ENCODE data around the gene LTB4R2. TPM values are rescaled to one million over a fixed set of nuclear protein-coding genes. Genes with fewer than 3 reads are reported as not detected.

LTB4R2 gene
- total RNA-seq, 2 donors from 2014 or later = 0.98 to 1.4 TPM

GRCh38 chr14:24329073-24329663 is 19.2 kb downstream of the LTB4R2 start:
- DNase-seq (ENCODE audit: low spot score) = no peak
- no peak overlapping the region for H3K27ac ChIP-seq
- peaks cover 0 to 23% of the 10 kb centered on the region in 2 donors for H3K4me1 ChIP-seq
- no peaks in the 10 kb centered on the region for H3K36me3 ChIP-seq
- H3K9me3 ChIP-seq = no peaks in the 10 kb centered on the region
- no peak for TF ChIP-seq CTCF (IDR thresholded peaks at IDR 0.05)
- no peaks in the 10 kb centered on the region for H3K27me3 ChIP-seq
- no peak overlapping the region for H3K4me3 ChIP-seq

GRCh38 chr14:24329736-24330135 is 19.8 kb downstream of the LTB4R2 start:
- Histone ChIP-seq H3K4me3 (no peak overlapping the region), H3K27me3 (peaks cover 0 to 4% of the 10 kb centered on the region in 2 donors), H3K9me3 (no peaks in the 10 kb centered on the region), H3K36me3 (no peaks in the 10 kb centered on the region), H3K4me1 (peaks cover 0 to 29% of the 10 kb centered on the region in 2 donors), H3K27ac (no peak overlapping the region)
- TF ChIP-seq CTCF (IDR thresholded peaks at IDR 0.05) = no peak
- no peak for DNase-seq (ENCODE audit: low spot score)

GRCh38 chr14:24330973-24331674 is 21.2 kb downstream of the LTB4R2 start:
- no peak overlapping the region for H3K27ac ChIP-seq
- no peak for DNase-seq (ENCODE audit: low spot score)
- peaks cover 0 to 40% of the 10 kb centered on the region in 2 donors for H3K4me1 ChIP-seq
- peaks cover 0 to 4% of the 10 kb centered on the region in 2 donors for H3K27me3 ChIP-seq
- no peaks in the 10 kb centered on the region for H3K9me3 ChIP-seq
- no peak overlapping the region for H3K4me3 ChIP-seq
- H3K36me3 ChIP-seq = no peaks in the 10 kb centered on the region
- no peak for TF ChIP-seq CTCF (IDR thresholded peaks at IDR 0.05)

- DNase-seq (ENCODE audit: low spot score) = no peak
- Histone ChIP-seq H3K9me3 (no peaks in the 10 kb centered on the region), H3K4me3 (no peak overlapping the region), H3K36me3 (no peaks in the 10 kb centered on the region), H3K4me1 (peaks cover 0 to 40% of the 10 kb centered on the region in 2 donors), H3K27ac (no peak overlapping the region), H3K27me3 (peaks cover 0 to 4% of the 10 kb centered on the region in 2 donors)
- no peak for TF ChIP-seq CTCF (IDR thresholded peaks at IDR 0.05)
These were observed 21.9 kb downstream of the LTB4R2 start for GRCh38 chr14:24331731-24332267.

- Histone ChIP-seq H3K27ac (no peak overlapping the region), H3K4me3 (peak overlapping the region in 1 of 2 donors; percentile 30), H3K27me3 (peaks cover 0 to 4% of the 10 kb centered on the region in 2 donors), H3K9me3 (no peaks in the 10 kb centered on the region), H3K4me1 (peaks cover 0 to 40% of the 10 kb centered on the region in 2 donors), H3K36me3 (no peaks in the 10 kb centered on the region)
- peak; percentile 61 to 77 for TF ChIP-seq CTCF (IDR thresholded peaks at IDR 0.05)
- DNase-seq (ENCODE audit: low spot score) = peak; percentile 79
These were observed 22.5 kb downstream of the LTB4R2 start for GRCh38 chr14:24332268-24332993.

All from right atrium auricular region (tissue), 2 donors.